GM13977 (cell line): ENCODE data around the gene SYNJ1.
"Not testable (repeated sequence)": the region's sequence is repeated elsewhere in the genome, so short reads cannot be mapped to it uniquely, and the experiment has no call there.

ENCODE experiments used
- DNase-seq: peaks from one replicate; pipeline ENCODE4 v3.0.0; 2012; ENCODE audit warnings: low spot score
- CTCF ChIP-seq: IDR thresholded peaks from 2 replicates; pipeline ENCODE4 v1.5.1; 2012; ENCODE audit warnings: mild to moderate bottlenecking, control low read depth; ENCODE audit not compliant: insufficient read depth; ENCODE audit errors: extremely low read depth, missing control alignments
- in situ Hi-C: fragments of 300-500 bp; cut with MboI; formaldehyde crosslinking; loops from one replicate; pipeline ENCODE4 v1.12.0; 2022; ENCODE audit warnings: low sequenced_read_pairs, low pct_unique_long_range_greater_than_20kb, mixed read lengths, inconsistent platforms; ENCODE audit not compliant: unreplicated experiment

SYNJ1 gene

GRCh38 chr21:32750405-32750804, 22.6 kb upstream of the SYNJ1 start:
- DNase-seq, result no peak
- in situ Hi-C loops, result no loop called here
- no peak for TF ChIP-seq CTCF

GRCh38 chr21:32749662-32750061, 21.8 kb upstream of the SYNJ1 start:
- in situ Hi-C loops, result no loop called here
- DNase-seq, result no peak
- no peak for TF ChIP-seq CTCF

- in situ Hi-C loops, result no loop called here
- no peak for TF ChIP-seq CTCF
- no peak for DNase-seq
Observed at GRCh38 chr21:32748529-32748928, 20.7 kb upstream of the SYNJ1 start.

- no peak for DNase-seq
- TF ChIP-seq CTCF, result no peak
- in situ Hi-C loops, result no loop called here
Observed at GRCh38 chr21:32747396-32747795, 19.6 kb upstream of the SYNJ1 start.

GRCh38 chr21:32746711-32747110, 18.9 kb upstream of the SYNJ1 start:
- DNase-seq, in situ Hi-C loops: not testable (repeated sequence)

GRCh38 chr21:32742396-32742795, 14.6 kb upstream of the SYNJ1 start:
- in situ Hi-C loops, result no loop called here
- TF ChIP-seq CTCF, result no peak
- no peak for DNase-seq

GRCh38 chr21:32741336-32741735, 13.5 kb upstream of the SYNJ1 start:
- in situ Hi-C loops, result no loop called here
- TF ChIP-seq CTCF, result no peak
- DNase-seq, result no peak
